Lower leg skin (tissue), 4 donors: ENCODE measurements around the gene CDH11. TPM values are rescaled to one million over a fixed set of nuclear protein-coding genes. Genes with fewer than 3 reads are reported as not detected.

Experiments used
- DNase-seq, 2 donors: peaks; one replicate each; pipeline ENCODE4 v3.0.0-alpha.2; 2019; ENCODE audit warnings: low spot score in 2 of 2
- H3K4me3 ChIP-seq: fragments of 200-600 bp; sonication (generic); 2 replicates; pipeline ENCODE4 v1.5.1; 2017; ENCODE audit warnings: mild to moderate bottlenecking, low read depth; ENCODE audit not compliant: poor library complexity, severe bottlenecking
- POLR2A ChIP-seq, 2 donors: fragments of 450-650 bp; IDR thresholded peaks; one replicate each; pipeline ENCODE4 v1.6.1; 2016 to 2017; ENCODE audit warnings: antibody characterized with exemption in 2 of 2, mild to moderate bottlenecking in 1 of 2, moderate library complexity in 1 of 2
- WGBS, 2 donors: methylation state at CpG; one replicate each; pipeline ENCODE4 v1.1.5; 2018; 5-methylcytosine and 5-hydroxymethylcytosine counted together
- intact Hi-C: fragments of 100-400 bp; cut with DNase I; formaldehyde crosslinking; loops from one replicate; pipeline ENCODE4 v1.15.0; 2023; ENCODE audit warnings: low total_unique reads
- total RNA-seq, 4 donors: library from RNA; depleted of rRNA; stranded (reverse); fragments of >200 nt; gene quantifications; one replicate each; pipeline ENCODE4 v1.1.0, GENCODE V29; 2016
- TF ChIP-seq, protein P1 (sequence below), 3 donors: fragments of 450-650 bp; IDR thresholded peaks; one replicate each; pipeline ENCODE4 v1.5.1; 2016; ENCODE audit warnings: antibody characterized with exemption in 3 of 3, mild to moderate bottlenecking in 3 of 3, moderate library complexity in 2 of 3

CDH11 gene
- total RNA-seq, 4 donors from 2014 or later = 37.4 to 78.8 (median 47.5) TPM

DNA sequence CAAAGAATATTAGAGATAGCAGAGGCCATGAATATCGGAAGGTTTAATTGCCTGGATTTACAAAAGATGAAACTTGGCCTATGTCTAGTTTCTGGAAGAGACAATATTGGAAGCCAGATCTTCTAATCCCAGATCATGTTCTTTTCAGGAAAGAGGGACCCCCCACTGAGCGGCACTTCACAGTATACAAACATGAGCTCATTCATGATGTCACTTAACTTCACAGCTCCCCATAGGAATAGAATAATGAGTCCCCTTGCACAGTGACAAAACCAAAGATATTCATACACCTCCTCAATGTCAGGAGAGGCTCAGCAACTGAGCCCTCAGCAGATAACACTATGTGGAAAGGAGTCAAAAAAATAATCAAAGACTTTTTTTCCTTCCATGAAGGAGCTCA is 147.5 kb downstream of the CDH11 start:
- intact Hi-C loops = no loop called here
- no peak for DNase-seq
- TF ChIP-seq, protein P1, sequence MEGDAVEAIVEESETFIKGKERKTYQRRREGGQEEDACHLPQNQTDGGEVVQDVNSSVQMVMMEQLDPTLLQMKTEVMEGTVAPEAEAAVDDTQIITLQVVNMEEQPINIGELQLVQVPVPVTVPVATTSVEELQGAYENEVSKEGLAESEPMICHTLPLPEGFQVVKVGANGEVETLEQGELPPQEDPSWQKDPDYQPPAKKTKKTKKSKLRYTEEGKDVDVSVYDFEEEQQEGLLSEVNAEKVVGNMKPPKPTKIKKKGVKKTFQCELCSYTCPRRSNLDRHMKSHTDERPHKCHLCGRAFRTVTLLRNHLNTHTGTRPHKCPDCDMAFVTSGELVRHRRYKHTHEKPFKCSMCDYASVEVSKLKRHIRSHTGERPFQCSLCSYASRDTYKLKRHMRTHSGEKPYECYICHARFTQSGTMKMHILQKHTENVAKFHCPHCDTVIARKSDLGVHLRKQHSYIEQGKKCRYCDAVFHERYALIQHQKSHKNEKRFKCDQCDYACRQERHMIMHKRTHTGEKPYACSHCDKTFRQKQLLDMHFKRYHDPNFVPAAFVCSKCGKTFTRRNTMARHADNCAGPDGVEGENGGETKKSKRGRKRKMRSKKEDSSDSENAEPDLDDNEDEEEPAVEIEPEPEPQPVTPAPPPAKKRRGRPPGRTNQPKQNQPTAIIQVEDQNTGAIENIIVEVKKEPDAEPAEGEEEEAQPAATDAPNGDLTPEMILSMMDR (IDR thresholded peaks at IDR 0.05) = no peak
- TF ChIP-seq POLR2A (IDR thresholded peaks at IDR 0.05) = no peak
- 85 to 96% methylated on average over 2 of the region's 2 CpGs for WGBS, 2 donors
- no peak overlapping the region for H3K4me3 ChIP-seq

DNA sequence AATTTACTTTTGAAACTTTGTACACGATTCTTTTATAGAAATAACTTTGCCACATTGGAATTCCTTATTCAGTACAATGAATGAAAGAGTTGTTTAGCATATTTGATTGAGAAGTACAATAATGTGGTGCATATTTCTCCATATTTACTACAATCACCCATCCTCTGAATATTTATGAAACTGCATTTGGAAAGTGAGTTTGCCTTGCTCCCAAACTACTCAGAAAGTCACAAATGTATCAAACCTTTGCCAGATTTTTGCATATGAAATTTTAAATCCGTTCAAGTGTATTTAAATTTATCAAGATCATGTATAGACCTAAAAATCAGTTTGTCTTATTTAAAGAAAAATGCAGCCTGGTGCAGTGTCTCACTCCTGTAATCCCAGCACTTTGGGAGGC is 148.7 kb downstream of the CDH11 start:
- no peak overlapping the region for H3K4me3 ChIP-seq
- intact Hi-C loops = no loop called here
- DNase-seq = no peak
- TF ChIP-seq, protein P1 (IDR thresholded peaks at IDR 0.05) = no peak
- no peak for TF ChIP-seq POLR2A (IDR thresholded peaks at IDR 0.05)
- WGBS, 2 donors = 42 to 48% methylated on average over 2 of the region's 2 CpGs

DNA sequence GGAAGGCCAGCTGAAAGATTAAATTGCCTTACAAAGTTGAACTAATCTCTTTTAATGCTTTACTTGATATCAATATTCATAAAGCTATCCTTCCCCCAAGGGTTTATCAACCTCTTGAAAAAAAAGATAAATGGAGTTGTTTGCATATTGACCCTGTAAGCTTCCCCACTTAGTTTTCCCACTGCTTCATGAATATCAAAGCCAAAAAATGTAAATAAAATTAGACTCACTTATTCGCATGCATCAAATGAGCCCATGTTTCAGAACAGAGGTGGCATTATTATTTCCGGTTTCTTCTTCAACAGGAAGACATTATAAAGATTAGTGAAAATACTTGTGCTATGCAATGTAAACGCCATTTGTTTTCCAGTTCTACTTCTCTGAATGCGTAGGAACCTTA is 150.7 kb downstream of the CDH11 start:
- 66 to 74% methylated on average over 4 of the region's 4 CpGs for WGBS, 2 donors

DNA sequence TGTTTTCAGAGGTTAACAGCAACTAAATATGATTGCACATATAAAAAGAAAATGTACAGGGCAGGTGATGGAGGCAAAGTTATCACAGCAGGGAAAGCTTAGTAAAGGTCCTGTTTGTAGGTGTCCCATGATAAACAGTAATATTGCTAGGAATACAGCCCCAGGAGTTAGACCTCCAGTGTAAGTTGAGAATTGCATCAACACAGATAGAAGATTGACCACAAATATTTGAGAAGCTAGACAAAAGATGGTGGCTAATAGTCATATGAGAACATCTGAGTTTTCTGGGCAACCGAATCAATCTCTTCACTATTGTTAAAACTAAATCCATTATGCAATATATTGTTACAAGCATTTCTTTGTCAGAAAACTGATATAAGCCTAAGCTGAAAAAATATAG is 152.6 kb downstream of the CDH11 start:
- DNase-seq = no peak
- TF ChIP-seq, protein P1 (IDR thresholded peaks at IDR 0.05) = no peak
- no peak for TF ChIP-seq POLR2A (IDR thresholded peaks at IDR 0.05)
- H3K4me3 ChIP-seq = no peak overlapping the region
- intact Hi-C loops = no loop called here
- WGBS, 2 donors = 76 to 94% methylated on average over 1 of the region's 1 CpG

More for the DNA sequence above, 150.7 kb downstream of the CDH11 start:
- no peak overlapping the region for H3K4me3 ChIP-seq
- intact Hi-C loops = no loop called here
- TF ChIP-seq, protein P1 (IDR thresholded peaks at IDR 0.05) = no peak
- no peak for DNase-seq

DNA sequence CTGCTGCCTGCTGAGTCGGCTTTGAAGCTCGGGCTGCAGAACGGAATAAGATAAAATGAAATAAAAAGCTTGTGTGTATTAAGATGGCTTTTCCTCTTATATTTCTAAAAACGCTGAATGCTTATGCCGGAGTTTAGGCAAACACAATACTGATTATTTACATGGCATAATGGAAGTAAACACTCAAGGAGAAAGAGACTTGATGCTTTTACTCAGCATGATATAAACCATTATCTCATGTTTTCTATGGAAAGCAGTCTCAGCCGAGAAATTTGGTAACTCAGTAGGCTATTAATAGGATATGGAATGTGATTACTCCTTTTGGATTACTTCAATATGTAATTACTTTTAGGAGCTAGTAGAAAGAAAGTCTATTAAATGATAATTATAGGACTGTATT is 153.3 kb downstream of the CDH11 start:
- intact Hi-C loops = no loop called here
- H3K4me3 ChIP-seq = no peak overlapping the region
- 68 to 77% methylated on average over 6 of the region's 6 CpGs for WGBS, 2 donors
- DNase-seq = no peak
- TF ChIP-seq POLR2A (IDR thresholded peaks at IDR 0.05) = no peak
- TF ChIP-seq, protein P1 (IDR thresholded peaks at IDR 0.05) = no peak

GRCh38 chr16:64964126-64964540 is 157.7 kb downstream of the CDH11 start:
- H3K4me3 ChIP-seq = no peak overlapping the region
- DNase-seq = no peak
- no peak for TF ChIP-seq POLR2A (IDR thresholded peaks at IDR 0.05)
- TF ChIP-seq, protein P1 (IDR thresholded peaks at IDR 0.05) = no peak
- 78 to 81% methylated on average over 3 of the region's 3 CpGs for WGBS, 2 donors
- intact Hi-C loops = no loop called here
